Karpas-422 (cell line): ENCODE data around the gene CSPG5. TPM values are rescaled to one million over a fixed set of nuclear protein-coding genes. Genes with fewer than 3 reads are reported as not detected.
A peak's percentile ranks its signal among the peaks of the same experiment; 100 is the strongest.

Experiments used
- DNase-seq: peaks from one replicate; pipeline ENCODE4 v3.0.0-alpha.2; 2015
- H2AFZ ChIP-seq: fragments of 200-600 bp; sonication (generic); 2 replicates; pipeline ENCODE4 v1.6.1; 2014; ENCODE audit warnings: antibody characterized with exemption, low read length, mixed read lengths
- H3K27ac ChIP-seq: fragments of 200-600 bp; sonication (generic); 2 replicates; pipeline ENCODE4 v1.5.1; 2014; ENCODE audit warnings: mild to moderate bottlenecking, low read length, moderate library complexity
- H3K27me3 ChIP-seq: fragments of 200-600 bp; sonication (generic); 2 replicates; pipeline ENCODE4 v1.6.1; 2014; ENCODE audit warnings: low read length, mixed read lengths
- H3K36me3 ChIP-seq: fragments of 200-600 bp; sonication (generic); 2 replicates; pipeline ENCODE4 v1.6.1; 2014; ENCODE audit warnings: low read length, mixed read lengths; ENCODE audit not compliant: insufficient read depth
- H3K4me1 ChIP-seq: fragments of 200-600 bp; sonication (generic); 2 replicates; pipeline ENCODE4 v1.6.1; 2014; ENCODE audit warnings: mild to moderate bottlenecking, low read length, mixed read lengths
- H3K4me2 ChIP-seq: fragments of 200-600 bp; sonication (generic); 2 replicates; pipeline ENCODE4 v1.6.1; 2014; ENCODE audit warnings: low read length, low read depth, mild to moderate bottlenecking; ENCODE audit not compliant: poor library complexity, severe bottlenecking
- H3K4me3 ChIP-seq: fragments of 200-600 bp; sonication (generic); 2 replicates; pipeline ENCODE4 v1.5.1; 2014; ENCODE audit warnings: mild to moderate bottlenecking, antibody characterized with exemption, low read length, mixed read lengths
- H3K79me2 ChIP-seq: fragments of 200-600 bp; sonication (generic); 2 replicates; pipeline ENCODE4 v1.6.1; 2014; ENCODE audit warnings: mild to moderate bottlenecking, low read length, mixed read lengths
- H3K9ac ChIP-seq: fragments of 200-600 bp; sonication (generic); 2 replicates; pipeline ENCODE4 v1.6.0; 2014; ENCODE audit warnings: low read length
- H3K9me2 ChIP-seq: fragments of 200-600 bp; sonication (generic), shearing (Covaris generic); replicated peaks from 2 replicates; pipeline ENCODE4 v1.6.0; 2014; ENCODE audit warnings: mild to moderate bottlenecking, low read length, moderate library complexity; ENCODE audit not compliant: insufficient read depth
- H3K9me3 ChIP-seq: fragments of 300-700, 200-600 bp; sonication (generic); 2 replicates; pipeline ENCODE4 v1.6.1; 2014; ENCODE audit warnings: low read length, mixed read lengths
- H4K20me1 ChIP-seq: fragments of 200-600 bp; sonication (generic); 2 replicates; pipeline ENCODE4 v1.6.1; 2014; ENCODE audit warnings: mild to moderate bottlenecking, antibody characterized with exemption, low read length, low read depth; ENCODE audit not compliant: insufficient read depth
- total RNA-seq: library from RNA; depleted of rRNA; stranded (reverse); fragments of >200 nt; shearing (Covaris generic); gene quantifications from 2 replicates; pipeline ENCODE4 v1.2.3, GENCODE V29; 2014; ENCODE audit warnings: low replicate concordance

Gene CSPG5
- total RNA-seq, 1 experiment from 2014 or later: 0.04 TPM

- no peaks in the 10 kb centered on the region for H3K79me2 ChIP-seq
- no peaks in the 10 kb centered on the region for H3K4me1 ChIP-seq
- H2AFZ ChIP-seq: no peak overlapping the region
- H3K27ac ChIP-seq: no peak overlapping the region
- H3K27me3 ChIP-seq: no peaks in the 10 kb centered on the region
- H3K4me2 ChIP-seq: no peak overlapping the region
- H3K9me3 ChIP-seq: no peaks in the 10 kb centered on the region
- no peaks in the 10 kb centered on the region for H4K20me1 ChIP-seq
- peaks cover 14% of the 10 kb centered on the region for H3K36me3 ChIP-seq
- DNase-seq: no peak
- H3K4me3 ChIP-seq: no peak overlapping the region
- no peak overlapping the region for H3K9ac ChIP-seq
- H3K9me2 ChIP-seq: no peaks in the 10 kb centered on the region
Observed at GRCh38 chr3:47581422-47581821, 2.8 kb upstream of the CSPG5 start.

GRCh38 chr3:47580481-47580880 lies 1.8 kb upstream of the CSPG5 start:
- H3K4me2 ChIP-seq: no peak overlapping the region
- no peaks in the 10 kb centered on the region for H4K20me1 ChIP-seq
- no peaks in the 10 kb centered on the region for H3K27me3 ChIP-seq
- peaks cover 5% of the 10 kb centered on the region; the same call in 1 of the 2 replicates for H3K36me3 ChIP-seq
- no peaks in the 10 kb centered on the region for H3K9me2 ChIP-seq
- peak; percentile 49 for DNase-seq
- no peak overlapping the region for H3K4me3 ChIP-seq
- H3K79me2 ChIP-seq: no peaks in the 10 kb centered on the region
- H3K9me3 ChIP-seq: no peaks in the 10 kb centered on the region
- H3K9ac ChIP-seq: no peak overlapping the region
- no peaks in the 10 kb centered on the region for H3K4me1 ChIP-seq
- H3K27ac ChIP-seq: no peak overlapping the region
- H2AFZ ChIP-seq: no peak overlapping the region

GRCh38 chr3:47579875-47580274 lies 1.2 kb upstream of the CSPG5 start:
- Histone ChIP-seq H3K9me2 (no peaks in the 10 kb centered on the region), H3K79me2 (no peaks in the 10 kb centered on the region), H3K4me2 (no peak overlapping the region), H3K4me1 (no peaks in the 10 kb centered on the region), H4K20me1 (no peaks in the 10 kb centered on the region), H3K27me3 (no peaks in the 10 kb centered on the region), H3K27ac (no peak overlapping the region), H3K36me3 (no peaks in the 10 kb centered on the region), H2AFZ (no peak overlapping the region), H3K9me3 (no peaks in the 10 kb centered on the region), H3K9ac (no peak overlapping the region), H3K4me3 (no peak overlapping the region)
- DNase-seq: no peak

GRCh38 chr3:47578119-47578632 lies 489 bp downstream of the CSPG5 start:
- no peak overlapping the region for H3K4me3 ChIP-seq
- H4K20me1 ChIP-seq: no peaks in the 10 kb centered on the region
- DNase-seq: no peak
- no peak overlapping the region for H2AFZ ChIP-seq
- no peaks in the 10 kb centered on the region for H3K79me2 ChIP-seq
- H3K27ac ChIP-seq: no peak overlapping the region
- no peaks in the 10 kb centered on the region for H3K9me3 ChIP-seq
- H3K27me3 ChIP-seq: no peaks in the 10 kb centered on the region
- H3K9ac ChIP-seq: no peak overlapping the region
- H3K9me2 ChIP-seq: no peaks in the 10 kb centered on the region
- no peaks in the 10 kb centered on the region for H3K36me3 ChIP-seq
- H3K4me2 ChIP-seq: peak overlapping the region; percentile 42
- peaks cover 10% of the 10 kb centered on the region for H3K4me1 ChIP-seq

GRCh38 chr3:47577583-47578118 lies 1.0 kb downstream of the CSPG5 start:
- H3K27me3 ChIP-seq: no peaks in the 10 kb centered on the region
- H3K4me2 ChIP-seq: no peak overlapping the region
- H3K9me3 ChIP-seq: no peaks in the 10 kb centered on the region
- no peaks in the 10 kb centered on the region for H3K79me2 ChIP-seq
- H3K9me2 ChIP-seq: no peaks in the 10 kb centered on the region
- H3K4me3 ChIP-seq: no peak overlapping the region
- DNase-seq: no peak
- H3K36me3 ChIP-seq: no peaks in the 10 kb centered on the region
- no peak overlapping the region for H3K27ac ChIP-seq
- H3K4me1 ChIP-seq: peaks cover 11% of the 10 kb centered on the region
- H2AFZ ChIP-seq: no peak overlapping the region
- H3K9ac ChIP-seq: no peak overlapping the region
- H4K20me1 ChIP-seq: no peaks in the 10 kb centered on the region

GRCh38 chr3:47573190-47574172 lies 5.2 kb downstream of the CSPG5 start:
- no peaks in the 10 kb centered on the region for H3K79me2 ChIP-seq
- H3K27ac ChIP-seq: no peak overlapping the region
- H2AFZ ChIP-seq: peak overlapping the region; percentile 42; the same call in 1 of the 2 replicates

GRCh38 chr3:47571391-47572175 lies 7.1 kb downstream of the CSPG5 start:
- no peaks in the 10 kb centered on the region for H3K9me3 ChIP-seq
- H3K4me1 ChIP-seq: peaks cover 11% of the 10 kb centered on the region
- no peaks in the 10 kb centered on the region for H3K36me3 ChIP-seq
- no peaks in the 10 kb centered on the region for H3K79me2 ChIP-seq
- H3K9me2 ChIP-seq: no peaks in the 10 kb centered on the region
- DNase-seq: no peak
- no peak overlapping the region for H3K4me3 ChIP-seq
- no peak overlapping the region for H3K4me2 ChIP-seq
- H3K27ac ChIP-seq: no peak overlapping the region
- no peak overlapping the region for H2AFZ ChIP-seq
- H3K9ac ChIP-seq: no peak overlapping the region
- no peaks in the 10 kb centered on the region for H4K20me1 ChIP-seq
- no peaks in the 10 kb centered on the region for H3K27me3 ChIP-seq

More at GRCh38 chr3:47573190-47574172, 5.2 kb downstream of the CSPG5 start:
- no peaks in the 10 kb centered on the region for H3K9me3 ChIP-seq
- H3K9ac ChIP-seq: no peak overlapping the region
- H4K20me1 ChIP-seq: no peaks in the 10 kb centered on the region
- H3K4me1 ChIP-seq: peaks cover 11% of the 10 kb centered on the region
- H3K36me3 ChIP-seq: no peaks in the 10 kb centered on the region
- no peaks in the 10 kb centered on the region for H3K9me2 ChIP-seq
- H3K4me3 ChIP-seq: no peak overlapping the region
- H3K4me2 ChIP-seq: no peak overlapping the region
- no peaks in the 10 kb centered on the region for H3K27me3 ChIP-seq
- no peak for DNase-seq

GRCh38 chr3:47568901-47569300 lies 9.8 kb downstream of the CSPG5 start:
- Histone ChIP-seq H3K9ac (no peak overlapping the region), H3K27me3 (no peaks in the 10 kb centered on the region), H3K36me3 (no peaks in the 10 kb centered on the region), H3K9me2 (no peaks in the 10 kb centered on the region), H4K20me1 (no peaks in the 10 kb centered on the region), H2AFZ (no peak overlapping the region), H3K4me2 (no peak overlapping the region), H3K79me2 (no peaks in the 10 kb centered on the region), H3K27ac (no peak overlapping the region), H3K9me3 (no peaks in the 10 kb centered on the region), H3K4me3 (no peak overlapping the region), H3K4me1 (peaks cover 8% of the 10 kb centered on the region)
- no peak for DNase-seq
